Measurements from ENCODE around the gene NR4A1.

DNA sequence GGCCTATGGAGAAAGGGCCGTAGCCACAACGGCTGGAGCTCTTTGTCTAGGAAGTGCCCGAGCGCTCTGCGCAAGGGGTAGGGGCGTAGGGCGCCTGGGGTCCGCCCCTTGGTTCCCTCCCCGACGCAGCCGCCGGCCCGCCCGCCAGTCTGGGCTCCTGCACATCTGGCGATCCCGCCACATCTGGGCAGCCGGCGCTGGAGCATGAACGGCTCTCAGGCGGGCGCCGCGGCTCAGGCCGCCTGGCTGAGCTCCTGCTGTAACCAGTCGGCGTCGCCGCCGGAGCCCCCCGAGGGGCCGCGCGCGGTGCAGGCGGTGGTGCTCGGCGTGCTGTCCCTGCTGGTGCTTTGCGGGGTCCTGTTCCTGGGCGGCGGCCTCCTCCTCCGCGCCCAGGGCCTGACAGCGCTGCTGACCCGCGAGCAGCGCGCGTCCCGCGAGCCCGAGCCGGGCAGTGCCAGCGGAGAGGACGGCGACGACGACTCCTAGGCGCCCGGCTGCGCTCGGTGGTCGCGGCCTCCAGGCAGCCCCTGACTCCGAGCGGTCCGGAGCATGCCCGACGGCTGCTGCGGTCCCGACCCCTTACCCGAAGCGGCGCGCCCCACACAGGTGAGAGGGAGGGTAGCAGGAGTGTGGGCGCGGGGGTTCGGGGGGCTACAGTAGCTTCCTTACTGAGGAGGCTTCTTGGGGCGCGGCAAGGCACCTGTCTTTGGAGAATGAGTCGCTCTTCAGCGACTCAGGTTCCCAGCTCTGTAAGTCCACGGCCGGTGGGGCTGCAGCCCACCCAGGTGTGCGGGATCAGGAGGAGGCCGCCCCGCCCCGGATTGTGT lies 28.5 kb downstream of the NR4A1 start, which contains the start of gene SMIM41:
- TF ChIP-seq, protein P1, sequence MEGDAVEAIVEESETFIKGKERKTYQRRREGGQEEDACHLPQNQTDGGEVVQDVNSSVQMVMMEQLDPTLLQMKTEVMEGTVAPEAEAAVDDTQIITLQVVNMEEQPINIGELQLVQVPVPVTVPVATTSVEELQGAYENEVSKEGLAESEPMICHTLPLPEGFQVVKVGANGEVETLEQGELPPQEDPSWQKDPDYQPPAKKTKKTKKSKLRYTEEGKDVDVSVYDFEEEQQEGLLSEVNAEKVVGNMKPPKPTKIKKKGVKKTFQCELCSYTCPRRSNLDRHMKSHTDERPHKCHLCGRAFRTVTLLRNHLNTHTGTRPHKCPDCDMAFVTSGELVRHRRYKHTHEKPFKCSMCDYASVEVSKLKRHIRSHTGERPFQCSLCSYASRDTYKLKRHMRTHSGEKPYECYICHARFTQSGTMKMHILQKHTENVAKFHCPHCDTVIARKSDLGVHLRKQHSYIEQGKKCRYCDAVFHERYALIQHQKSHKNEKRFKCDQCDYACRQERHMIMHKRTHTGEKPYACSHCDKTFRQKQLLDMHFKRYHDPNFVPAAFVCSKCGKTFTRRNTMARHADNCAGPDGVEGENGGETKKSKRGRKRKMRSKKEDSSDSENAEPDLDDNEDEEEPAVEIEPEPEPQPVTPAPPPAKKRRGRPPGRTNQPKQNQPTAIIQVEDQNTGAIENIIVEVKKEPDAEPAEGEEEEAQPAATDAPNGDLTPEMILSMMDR (IDR thresholded peaks at IDR 0.05) = no peak
- no peak for TF ChIP-seq EP300 (IDR thresholded peaks at IDR 0.05)
- peak in 1 of 2 donors; percentile 7 for TF ChIP-seq POLR2AphosphoS5 (IDR thresholded peaks at IDR 0.05)

All from upper lobe of left lung (tissue), 4 donors.